Smooth muscle cell (in vitro differentiated cells): ENCODE data around the gene ZNF688. TPM values are rescaled to one million over a fixed set of nuclear protein-coding genes. Genes with fewer than 3 reads are reported as not detected.
A peak's percentile ranks its signal among the peaks of the same experiment; 100 is the strongest.

Source experiments
- DNase-seq: peaks from one replicate; lab custom pipeline; 2025; ENCODE audit not compliant: unreplicated experiment; lab: John Stamatoyannopoulos, UW
- H2AFZ ChIP-seq: fragments of 200-600 bp; sonication (generic); 2 replicates; pipeline ENCODE4 v1.6.0; 2016; ENCODE audit warnings: antibody characterized with exemption, low read depth, mild to moderate bottlenecking
- H3F3A ChIP-seq: fragments of 200-600 bp; sonication (generic); 2 replicates; pipeline ENCODE4 v1.6.0; 2017; ENCODE audit warnings: antibody characterized with exemption, low read depth
- H3K27ac ChIP-seq: fragments of 200-600 bp; sonication (generic); 2 replicates; pipeline ENCODE4 v1.5.1; 2016; ENCODE audit warnings: low read depth, mild to moderate bottlenecking
- H3K27me3 ChIP-seq: fragments of 200-600 bp; sonication (generic); 2 replicates; pipeline ENCODE4 v1.6.1; 2016; ENCODE audit warnings: low read depth, mild to moderate bottlenecking
- H3K36me3 ChIP-seq: fragments of 200-600 bp; sonication (generic); 2 replicates; pipeline ENCODE4 v1.5.1; 2016; ENCODE audit warnings: low read depth
- H3K4me1 ChIP-seq: fragments of 200-600 bp; sonication (generic); 2 replicates; pipeline ENCODE4 v1.5.1; 2016; ENCODE audit warnings: low read depth
- H3K4me2 ChIP-seq: fragments of 200-600 bp; sonication (generic); 2 replicates; pipeline ENCODE4 v1.6.0; 2016; ENCODE audit warnings: mild to moderate bottlenecking
- H3K4me3 ChIP-seq: fragments of 200-600 bp; sonication (generic); 2 replicates; pipeline ENCODE4 v1.5.1; 2016; ENCODE audit warnings: mild to moderate bottlenecking
- H3K79me2 ChIP-seq: fragments of 200-600 bp; sonication (generic); 2 replicates; pipeline ENCODE4 v1.6.0; 2016; ENCODE audit warnings: low read depth, mild to moderate bottlenecking
- H3K9ac ChIP-seq: fragments of 200-600 bp; sonication (generic); 2 replicates; pipeline ENCODE4 v1.6.0; 2016; ENCODE audit warnings: low read depth
- H3K9me3 ChIP-seq: fragments of 200-600 bp; sonication (generic); replicated peaks from 2 replicates; pipeline ENCODE4 v1.5.1; 2016; ENCODE audit warnings: low read depth
- H4K20me1 ChIP-seq: fragments of 200-600 bp; sonication (generic); 2 replicates; pipeline ENCODE4 v1.6.0; 2016; ENCODE audit warnings: low read depth
- WGBS: methylation state at CpG from one replicate; pipeline ENCODE4 v1.1.7; 2016; ENCODE audit warnings: low lambda C conversion rate; 5-methylcytosine and 5-hydroxymethylcytosine counted together
- polyA plus RNA-seq: library from polyadenylated mRNA; unstranded; fragments of >200 nt; fragmentation: Nextera tagmentation; extraction: Ambion mirVana; gene quantifications from 2 replicates; pipeline ENCODE4 v1.2.1, GENCODE V29; 2016
- total RNA-seq: library from RNA; depleted of rRNA; stranded (reverse); fragments of >200 nt; gene quantifications from 2 replicates; pipeline ENCODE4 v1.2.3, GENCODE V29; 2014
- TF ChIP-seq, protein P1 (sequence below): fragments of 200-600 bp; sonication (generic); IDR thresholded peaks from 2 replicates; pipeline ENCODE4 v1.5.1; 2017; ENCODE audit warnings: borderline replicate concordance, mild to moderate bottlenecking, antibody characterized with exemption; ENCODE audit not compliant: insufficient read depth, poor library complexity, severe bottlenecking

ZNF688 gene
- total and polyA plus RNA-seq, 2 experiments from 2014 or later = 6.2 to 16.8 TPM

DNA sequence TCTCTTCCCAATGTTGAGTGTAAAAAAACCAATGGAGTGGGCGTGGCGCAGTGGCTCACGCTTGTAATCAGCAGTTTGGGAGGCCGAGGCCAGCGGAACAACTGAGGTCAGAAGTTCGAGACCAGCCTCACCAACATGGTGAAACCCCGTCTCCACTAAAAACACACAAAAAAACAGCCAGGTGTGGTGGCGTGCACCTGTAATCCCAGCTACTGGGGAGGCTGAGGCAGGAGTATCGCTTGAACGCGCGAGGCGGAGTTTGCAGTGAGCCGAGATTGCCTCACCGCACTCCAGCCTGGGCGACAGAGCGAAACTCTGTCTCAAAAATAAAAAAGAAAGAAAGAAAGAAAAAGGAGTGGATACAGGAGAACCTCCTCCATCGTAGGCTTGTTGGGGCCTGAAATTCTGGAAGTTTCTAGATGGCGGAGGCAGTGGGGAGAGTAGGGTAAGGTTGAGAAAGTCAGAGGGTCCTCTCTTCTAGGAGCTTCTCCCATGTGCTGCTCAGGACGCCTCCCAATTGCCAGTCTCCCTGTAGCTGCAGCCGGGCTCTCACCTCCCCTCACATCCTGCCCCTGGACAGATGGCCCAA lies 12.6 kb downstream of the ZNF688 start:
- no peaks in the 10 kb centered on the region for H3K27me3 ChIP-seq
- peak overlapping the region; percentile 25 for H3K27ac ChIP-seq
- H3K4me3 ChIP-seq = peak overlapping the region; percentile 79
- peak overlapping the region; percentile 87 for H3K4me2 ChIP-seq
- no peak overlapping the region for H3K9ac ChIP-seq
- TF ChIP-seq, protein P1, sequence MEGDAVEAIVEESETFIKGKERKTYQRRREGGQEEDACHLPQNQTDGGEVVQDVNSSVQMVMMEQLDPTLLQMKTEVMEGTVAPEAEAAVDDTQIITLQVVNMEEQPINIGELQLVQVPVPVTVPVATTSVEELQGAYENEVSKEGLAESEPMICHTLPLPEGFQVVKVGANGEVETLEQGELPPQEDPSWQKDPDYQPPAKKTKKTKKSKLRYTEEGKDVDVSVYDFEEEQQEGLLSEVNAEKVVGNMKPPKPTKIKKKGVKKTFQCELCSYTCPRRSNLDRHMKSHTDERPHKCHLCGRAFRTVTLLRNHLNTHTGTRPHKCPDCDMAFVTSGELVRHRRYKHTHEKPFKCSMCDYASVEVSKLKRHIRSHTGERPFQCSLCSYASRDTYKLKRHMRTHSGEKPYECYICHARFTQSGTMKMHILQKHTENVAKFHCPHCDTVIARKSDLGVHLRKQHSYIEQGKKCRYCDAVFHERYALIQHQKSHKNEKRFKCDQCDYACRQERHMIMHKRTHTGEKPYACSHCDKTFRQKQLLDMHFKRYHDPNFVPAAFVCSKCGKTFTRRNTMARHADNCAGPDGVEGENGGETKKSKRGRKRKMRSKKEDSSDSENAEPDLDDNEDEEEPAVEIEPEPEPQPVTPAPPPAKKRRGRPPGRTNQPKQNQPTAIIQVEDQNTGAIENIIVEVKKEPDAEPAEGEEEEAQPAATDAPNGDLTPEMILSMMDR = no peak
- peaks cover 15% of the 10 kb centered on the region for H3K79me2 ChIP-seq
- no peaks in the 10 kb centered on the region for H3K36me3 ChIP-seq
- H3K4me1 ChIP-seq = peaks cover 5% of the 10 kb centered on the region
- H3K9me3 ChIP-seq = no peaks in the 10 kb centered on the region
- no peaks in the 10 kb centered on the region for H4K20me1 ChIP-seq
- H2AFZ ChIP-seq = peak overlapping the region; percentile 39
- no peaks in the 10 kb centered on the region for H3F3A ChIP-seq
- DNase-seq = no peak
- 88% methylated on average over 21 of the region's 21 CpGs for WGBS

DNA sequence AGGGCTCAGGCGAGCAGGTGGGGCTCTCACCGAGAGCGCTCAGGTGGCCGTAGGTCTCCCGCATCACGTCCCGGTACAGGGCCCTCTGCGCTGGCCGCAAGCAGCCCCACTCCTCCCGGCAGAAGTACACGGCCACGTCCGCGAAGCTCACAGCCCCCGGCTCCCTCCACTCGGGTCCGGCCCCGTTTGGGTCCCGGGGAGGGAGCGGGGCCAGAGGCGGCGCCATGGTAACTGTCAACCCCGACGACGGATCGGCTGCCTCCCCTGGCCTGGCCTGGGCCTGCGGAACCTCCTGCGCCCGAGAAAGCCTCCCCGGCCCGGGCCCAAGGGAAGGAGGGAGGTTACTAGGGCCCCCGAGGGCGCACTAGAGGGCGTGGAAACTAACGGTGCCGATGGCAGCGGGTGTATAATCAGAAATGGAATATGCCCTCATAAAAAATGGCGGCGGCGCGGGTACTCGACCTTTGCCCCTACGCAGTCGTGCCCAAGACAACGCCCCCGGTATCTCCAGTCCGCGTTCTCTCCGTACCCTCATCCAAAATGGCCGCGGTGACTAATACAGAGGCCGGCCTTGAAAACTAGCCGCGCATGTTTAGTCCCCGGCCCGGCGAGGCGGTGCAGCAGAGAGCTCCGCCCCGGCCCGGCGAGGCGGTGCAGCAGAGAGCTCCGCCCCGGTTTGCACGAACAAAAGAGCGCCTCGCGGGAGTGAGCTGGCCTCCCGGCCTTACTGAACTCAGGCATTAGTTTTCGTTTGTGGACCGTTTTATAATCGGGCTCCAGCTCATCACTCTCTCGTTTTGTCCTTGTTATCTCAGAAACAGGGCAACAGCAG lies 13.3 kb downstream of the ZNF688 start, which contains the start of gene ZNF764:
Gene ZNF764, minus strand, starts transcription at position 418 of the 832 bp plus-strand sequence. Its CDS starts 192 bp downstream, at position 226.
- Histone ChIP-seq H3K36me3 (no peaks in the 10 kb centered on the region), H3K9ac (peak within 1 kb of the TSS; percentile 95), H4K20me1 (no peaks in the 10 kb centered on the region), H3K27me3 (no peaks in the 10 kb centered on the region), H3K9me3 (no peaks in the 10 kb centered on the region), H3K79me2 (peaks cover 15% of the 10 kb centered on the region), H3K27ac (peak within 1 kb of the TSS; percentile 90), H3K4me2 (peak within 1 kb of the TSS; percentile 87), H3K4me1 (peaks cover 5% of the 10 kb centered on the region), H3F3A (no peaks in the 10 kb centered on the region), H3K4me3 (peak within 1 kb of the TSS; percentile 79), H2AFZ (peak within 1 kb of the TSS; percentile 85)
- WGBS = 1% methylated on average over 73 of the region's 74 CpGs
- DNase-seq = peak; percentile 80
- TF ChIP-seq, protein P1 = no peak

DNA sequence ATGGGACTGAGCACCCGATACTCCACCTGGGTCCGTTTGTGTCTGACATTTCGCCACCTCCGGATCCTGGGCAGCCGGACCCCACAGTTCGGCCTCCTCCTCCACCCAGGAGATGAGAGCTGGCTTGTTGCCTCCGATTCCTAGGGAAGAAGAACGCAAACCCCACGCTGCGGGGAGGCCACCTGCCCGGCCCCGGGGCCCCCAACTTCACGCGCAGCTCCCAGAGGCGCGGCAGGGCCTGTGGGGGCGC lies 13.9 kb downstream of the ZNF688 start:
- peak overlapping the region; percentile 87 for H3K4me2 ChIP-seq

More for the DNA sequence above, 13.9 kb downstream of the ZNF688 start:
- Histone ChIP-seq H3K79me2 (peaks cover 15% of the 10 kb centered on the region), H3K4me3 (peak overlapping the region; percentile 79), H3K36me3 (no peaks in the 10 kb centered on the region), H3K27me3 (no peaks in the 10 kb centered on the region), H4K20me1 (no peaks in the 10 kb centered on the region), H3K9ac (peak overlapping the region; percentile 95), H2AFZ (peak overlapping the region; percentile 85), H3F3A (no peaks in the 10 kb centered on the region), H3K9me3 (no peaks in the 10 kb centered on the region), H3K4me1 (peaks cover 5% of the 10 kb centered on the region), H3K27ac (peak overlapping the region; percentile 90)
- TF ChIP-seq, protein P1 = no peak
- 4% methylated on average over 14 of the region's 17 CpGs for WGBS
- no peak for DNase-seq
